GM18870 (cell line): Measurements from ENCODE around the gene TDRD12.
A peak's percentile ranks its signal among the peaks of the same experiment; 100 is the strongest.

Experiments used
- ATAC-seq: cut with Tn5 transposase; IDR thresholded peaks from one replicate; pipeline ENCODE4 v1.9.1; 2021; ENCODE audit warnings: moderate library complexity; ENCODE audit not compliant: unreplicated experiment

Gene TDRD12, protein sequence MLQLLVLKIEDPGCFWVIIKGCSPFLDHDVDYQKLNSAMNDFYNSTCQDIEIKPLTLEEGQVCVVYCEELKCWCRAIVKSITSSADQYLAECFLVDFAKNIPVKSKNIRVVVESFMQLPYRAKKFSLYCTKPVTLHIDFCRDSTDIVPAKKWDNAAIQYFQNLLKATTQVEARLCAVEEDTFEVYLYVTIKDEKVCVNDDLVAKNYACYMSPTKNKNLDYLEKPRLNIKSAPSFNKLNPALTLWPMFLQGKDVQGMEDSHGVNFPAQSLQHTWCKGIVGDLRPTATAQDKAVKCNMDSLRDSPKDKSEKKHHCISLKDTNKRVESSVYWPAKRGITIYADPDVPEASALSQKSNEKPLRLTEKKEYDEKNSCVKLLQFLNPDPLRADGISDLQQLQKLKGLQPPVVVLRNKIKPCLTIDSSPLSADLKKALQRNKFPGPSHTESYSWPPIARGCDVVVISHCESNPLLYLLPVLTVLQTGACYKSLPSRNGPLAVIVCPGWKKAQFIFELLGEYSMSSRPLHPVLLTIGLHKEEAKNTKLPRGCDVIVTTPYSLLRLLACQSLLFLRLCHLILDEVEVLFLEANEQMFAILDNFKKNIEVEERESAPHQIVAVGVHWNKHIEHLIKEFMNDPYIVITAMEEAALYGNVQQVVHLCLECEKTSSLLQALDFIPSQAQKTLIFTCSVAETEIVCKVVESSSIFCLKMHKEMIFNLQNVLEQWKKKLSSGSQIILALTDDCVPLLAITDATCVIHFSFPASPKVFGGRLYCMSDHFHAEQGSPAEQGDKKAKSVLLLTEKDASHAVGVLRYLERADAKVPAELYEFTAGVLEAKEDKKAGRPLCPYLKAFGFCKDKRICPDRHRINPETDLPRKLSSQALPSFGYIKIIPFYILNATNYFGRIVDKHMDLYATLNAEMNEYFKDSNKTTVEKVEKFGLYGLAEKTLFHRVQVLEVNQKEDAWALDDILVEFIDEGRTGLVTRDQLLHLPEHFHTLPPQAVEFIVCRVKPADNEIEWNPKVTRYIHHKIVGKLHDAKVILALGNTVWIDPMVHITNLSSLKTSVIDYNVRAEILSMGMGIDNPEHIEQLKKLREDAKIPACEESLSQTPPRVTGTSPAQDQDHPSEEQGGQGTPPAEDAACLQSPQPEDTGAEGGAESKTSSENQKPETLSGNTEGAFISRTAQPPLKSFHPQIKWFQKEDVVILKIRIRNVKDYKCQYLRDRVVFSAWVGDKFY (N-terminal part only)

DNA sequence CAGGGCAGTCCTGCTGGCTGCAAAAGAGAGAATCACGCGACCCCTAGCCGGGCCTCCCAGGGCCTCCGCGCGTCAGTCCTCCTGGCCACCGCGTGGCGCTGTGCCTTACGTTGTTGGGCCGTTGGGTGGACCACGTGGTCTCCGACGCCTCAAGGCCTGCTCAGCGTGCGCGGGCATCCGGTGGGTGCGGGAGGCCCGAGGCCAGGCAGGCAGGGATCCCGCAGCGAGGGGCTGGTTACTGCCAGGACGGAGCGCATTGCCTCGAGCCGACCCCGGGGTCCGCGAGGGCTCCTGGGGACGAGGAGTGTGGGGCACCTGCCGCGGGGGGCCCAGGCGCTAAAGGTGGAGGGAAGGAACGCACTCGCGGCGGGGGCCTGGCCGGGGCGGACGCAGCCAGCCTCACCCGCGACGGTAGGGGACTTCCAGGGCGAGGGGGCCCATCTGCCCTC lies at the start of gene TDRD12:
TDRD12 (plus strand) TSS at position 157 of the 449 bp plus-strand sequence. CDS start 306 bp downstream, outside the sequence.
- ATAC-seq = no peak

DNA sequence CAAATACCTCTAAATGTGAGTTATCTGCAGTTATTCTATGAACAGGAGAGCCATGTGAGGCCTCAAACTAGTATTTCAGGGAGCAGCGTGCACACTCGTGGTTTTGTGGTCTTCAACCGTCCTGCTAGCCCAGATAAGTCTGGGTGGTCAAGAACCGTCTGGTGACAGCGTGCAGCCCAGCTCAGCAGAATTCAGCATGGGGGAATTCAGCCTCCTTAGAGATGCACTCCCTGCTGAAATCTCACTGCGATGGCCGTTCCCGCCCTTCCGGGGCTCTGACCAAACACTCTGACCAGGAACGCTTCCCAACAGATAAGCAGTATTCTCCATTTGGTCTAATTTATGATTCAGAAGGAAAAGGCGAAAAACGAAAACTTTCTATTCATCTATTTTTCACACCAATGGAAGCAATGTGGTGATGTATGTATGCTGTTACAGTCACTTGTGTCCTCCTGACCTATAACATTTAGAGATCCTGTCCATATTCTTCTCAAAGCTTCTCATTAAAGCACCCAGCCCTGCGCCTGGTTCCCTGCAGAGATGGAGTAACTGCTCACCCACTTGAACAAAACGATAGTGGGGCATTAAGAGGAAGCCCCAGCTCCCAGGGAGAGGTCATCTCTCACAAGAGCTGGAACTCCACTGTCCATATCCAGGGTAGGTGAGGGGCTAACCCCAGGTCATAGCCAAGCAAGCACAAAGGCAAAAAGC lies 47.5 kb upstream of the TDRD12 start:
- ATAC-seq = no peak

DNA sequence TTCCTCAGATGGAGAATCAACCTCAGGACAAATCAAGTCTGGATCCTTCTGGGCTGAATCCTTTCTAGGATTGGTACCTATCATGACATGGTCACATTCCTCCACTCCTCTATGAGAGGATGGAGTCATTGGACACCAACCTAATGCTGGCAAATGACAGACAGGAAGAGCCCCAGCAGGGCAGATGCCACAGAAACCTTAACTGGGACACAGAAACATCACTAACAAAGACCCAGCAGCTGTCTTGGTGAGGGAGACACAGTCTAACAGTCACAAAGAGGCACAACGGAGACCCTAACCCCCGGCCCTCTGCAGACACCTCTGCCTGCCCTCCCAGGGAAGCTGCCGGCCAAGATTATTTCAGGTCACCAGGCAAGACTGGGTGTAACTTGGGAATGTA lies 46.7 kb upstream of the TDRD12 start:
- no peak for ATAC-seq

DNA sequence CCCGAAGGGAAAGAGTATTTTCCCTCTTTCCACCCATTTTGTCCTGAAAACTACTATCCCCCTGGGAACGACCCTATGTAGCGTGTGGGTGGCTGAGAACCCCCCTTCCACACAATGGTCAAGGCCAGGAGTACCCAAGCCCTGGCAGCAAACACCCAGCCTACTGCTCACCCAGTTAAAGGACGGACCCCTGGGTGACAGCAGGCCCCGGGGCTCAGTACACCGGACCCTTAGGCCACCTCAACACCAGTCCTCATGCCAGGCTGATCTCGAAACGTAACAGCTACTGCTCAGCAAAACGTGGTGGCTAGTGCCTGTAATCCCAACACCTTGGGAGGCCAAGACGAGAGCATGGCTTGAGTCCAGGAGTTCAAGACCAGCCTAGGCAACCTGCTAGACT lies 46.0 kb upstream of the TDRD12 start:
- no peak for ATAC-seq

DNA sequence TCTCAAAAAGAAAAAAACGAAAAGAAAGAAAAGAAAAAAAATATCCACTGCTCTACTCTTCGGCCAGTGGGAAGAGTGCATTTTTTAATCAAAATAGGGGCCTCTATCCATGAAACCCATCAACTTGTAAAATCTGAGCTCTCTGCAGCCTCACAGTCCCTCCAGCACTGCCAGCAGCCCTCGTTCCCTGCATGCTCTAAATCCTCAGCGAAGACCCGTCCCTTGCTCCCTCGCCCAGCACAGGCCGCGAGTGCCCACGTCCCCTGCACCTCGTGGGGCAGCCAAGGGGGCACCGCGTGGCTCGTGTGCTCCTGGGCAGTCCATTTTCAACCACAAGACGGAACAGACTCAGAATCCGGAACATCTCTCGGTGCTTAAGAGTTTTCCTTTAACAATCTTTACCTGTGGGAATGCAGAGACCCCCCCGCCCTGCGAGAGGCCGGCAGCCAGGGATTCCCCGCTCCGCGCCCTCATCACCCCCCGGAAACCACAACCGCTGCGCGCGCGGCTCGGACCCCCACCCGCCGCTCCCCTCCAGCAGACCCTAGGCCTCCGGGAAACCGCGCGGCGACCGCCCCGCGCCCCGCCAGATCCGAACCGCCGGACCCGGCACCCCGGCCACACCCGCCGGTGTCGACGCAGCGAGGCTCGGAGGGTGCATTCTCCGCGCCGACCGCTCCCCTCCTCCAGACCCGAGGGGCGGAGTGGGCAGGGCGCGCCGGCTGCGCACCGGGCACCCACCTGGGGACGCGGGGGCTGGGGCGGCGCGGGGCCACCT lies 45.2 kb upstream of the TDRD12 start:
- ATAC-seq = no peak

DNA sequence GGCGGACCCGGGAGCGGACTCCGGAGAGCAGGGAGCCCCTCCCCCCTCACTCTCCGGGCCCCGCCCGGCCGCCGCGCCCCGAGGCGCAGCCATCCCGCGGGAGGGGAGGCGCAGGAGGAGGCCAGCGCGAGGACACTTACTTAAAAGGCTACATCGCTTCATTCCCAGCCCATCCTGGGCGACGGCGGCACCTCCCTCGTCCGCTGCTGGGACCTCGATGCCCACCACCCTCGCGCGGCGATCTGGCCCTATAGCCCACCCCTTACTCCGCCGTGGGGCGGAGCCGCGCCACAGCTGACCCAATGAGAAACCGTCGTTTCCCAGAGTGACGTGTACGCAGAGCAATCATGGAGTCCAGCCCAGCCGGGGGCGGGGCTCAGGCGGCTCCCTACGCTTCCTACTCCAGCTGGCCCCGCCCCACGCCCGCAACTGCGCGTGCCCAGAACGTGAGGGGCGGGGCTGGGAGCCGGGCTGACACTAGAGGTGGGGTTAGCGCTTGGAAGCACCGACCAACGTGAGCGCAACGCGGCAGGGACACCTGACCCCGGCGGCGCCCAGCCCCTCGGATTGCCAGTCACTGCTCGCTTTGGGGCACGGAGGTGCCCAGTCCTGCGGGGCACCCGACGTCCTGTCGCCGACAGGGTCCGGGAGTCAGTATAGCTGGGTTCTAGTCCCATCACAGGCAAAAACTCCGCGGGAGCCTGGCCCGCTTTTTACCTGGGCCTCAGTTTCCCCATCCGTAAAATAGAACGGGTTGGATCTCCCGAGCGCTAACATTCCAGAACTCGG lies 44.4 kb upstream of the TDRD12 start, which contains the start of gene ANKRD27:
ANKRD27 (minus strand) TSS at position 250 of the 789 bp plus-strand sequence. CDS start 16,165 bp downstream, outside the sequence.
- peak; percentile 98 for ATAC-seq

DNA sequence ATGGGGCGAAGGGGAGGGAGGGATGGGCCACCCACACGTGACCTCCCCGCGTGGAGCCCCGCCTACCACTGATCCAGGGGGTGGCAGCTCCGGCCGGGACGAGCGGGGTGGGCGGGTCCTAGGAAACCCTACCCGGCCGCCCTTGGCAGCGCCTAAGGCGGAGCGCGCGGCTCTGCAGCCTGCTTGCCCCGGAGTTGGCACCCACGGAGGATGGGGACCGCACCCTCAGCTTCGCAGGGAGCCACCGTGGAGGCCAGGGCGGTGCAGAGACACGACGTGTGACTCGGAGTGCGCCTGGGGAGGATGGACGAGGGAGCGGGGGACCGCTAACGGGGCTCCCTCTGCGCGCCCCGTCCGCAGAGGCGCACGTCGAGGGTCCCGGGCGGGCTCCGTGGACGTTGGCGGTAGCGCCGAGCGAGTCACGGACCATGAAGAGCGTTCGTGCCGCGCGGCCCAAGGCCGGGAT lies 43.8 kb upstream of the TDRD12 start, which contains the start of gene RGS9BP:
RGS9BP (plus strand) TSS at position 129 of the 466 bp plus-strand sequence. CDS start 416 bp downstream, outside the sequence.
- no peak for ATAC-seq

DNA sequence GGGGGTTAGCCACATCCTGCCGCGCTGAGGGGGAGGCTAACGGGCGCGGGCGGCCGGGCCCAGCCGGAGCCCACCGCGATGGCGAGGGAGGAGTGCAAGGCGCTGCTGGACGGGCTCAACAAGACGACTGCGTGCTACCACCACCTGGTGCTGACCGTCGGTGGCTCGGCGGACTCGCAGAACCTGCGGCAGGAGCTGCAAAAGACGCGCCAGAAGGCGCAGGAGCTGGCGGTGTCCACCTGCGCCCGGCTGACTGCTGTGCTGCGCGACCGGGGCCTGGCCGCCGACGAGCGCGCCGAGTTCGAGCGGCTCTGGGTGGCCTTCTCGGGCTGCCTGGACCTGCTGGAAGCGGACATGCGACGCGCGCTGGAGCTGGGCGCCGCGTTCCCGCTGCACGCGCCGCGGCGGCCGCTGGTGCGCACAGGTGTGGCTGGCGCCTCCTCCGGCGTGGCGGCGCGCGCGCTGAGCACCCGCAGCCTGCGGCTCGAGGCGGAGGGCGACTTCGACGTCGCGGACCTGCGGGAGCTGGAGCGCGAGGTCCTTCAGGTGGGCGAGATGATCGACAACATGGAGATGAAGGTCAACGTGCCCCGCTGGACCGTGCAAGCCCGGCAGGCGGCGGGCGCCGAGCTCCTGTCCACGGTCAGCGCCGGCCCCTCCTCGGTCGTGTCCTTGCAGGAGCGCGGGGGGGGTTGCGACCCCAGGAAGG lies 43.2 kb upstream of the TDRD12 start:
- no peak for ATAC-seq

DNA sequence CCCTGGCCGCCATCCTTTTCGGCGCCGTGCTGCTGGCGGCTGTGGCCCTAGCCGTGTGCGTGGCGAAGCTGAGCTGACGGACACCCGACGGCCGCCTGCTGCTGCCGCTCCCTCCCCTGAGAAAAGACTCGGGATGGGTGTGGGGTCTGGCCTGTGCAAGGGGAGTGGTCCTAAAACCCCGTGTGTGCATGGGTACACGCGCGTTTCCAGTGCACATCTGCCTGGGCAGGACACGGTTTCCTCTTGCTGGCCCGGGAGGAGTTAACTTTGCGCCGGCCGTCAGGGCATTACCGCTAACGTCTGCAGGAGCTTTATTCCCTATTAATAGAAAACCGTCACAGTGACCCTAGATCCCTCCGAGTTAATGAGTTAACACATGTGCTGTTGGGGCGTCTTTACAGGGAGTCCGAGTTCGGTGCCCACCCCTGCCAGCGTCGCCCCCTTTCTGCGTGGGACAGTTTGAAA lies 42.6 kb upstream of the TDRD12 start:
- no peak for ATAC-seq

DNA sequence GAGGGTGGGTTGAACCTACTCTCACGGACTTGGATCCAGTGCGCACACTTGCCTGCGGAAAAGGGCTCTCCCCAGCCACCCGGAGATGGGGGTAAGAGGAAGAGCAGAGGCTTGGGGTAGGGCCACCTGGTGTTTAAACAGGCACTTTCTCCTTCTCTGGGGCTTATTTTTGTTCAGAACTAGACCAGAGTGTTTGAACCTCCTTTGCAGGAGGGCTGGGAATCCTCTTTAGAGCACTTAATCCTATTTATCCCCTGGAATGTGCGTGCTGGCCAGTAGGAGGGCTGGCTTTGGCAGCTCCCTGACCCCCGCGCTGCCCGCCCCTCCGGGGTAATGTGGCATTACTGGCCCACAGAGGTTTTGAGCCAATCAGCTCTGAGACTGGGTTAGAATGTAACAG lies 41.9 kb upstream of the TDRD12 start:
- ATAC-seq = no peak

DNA sequence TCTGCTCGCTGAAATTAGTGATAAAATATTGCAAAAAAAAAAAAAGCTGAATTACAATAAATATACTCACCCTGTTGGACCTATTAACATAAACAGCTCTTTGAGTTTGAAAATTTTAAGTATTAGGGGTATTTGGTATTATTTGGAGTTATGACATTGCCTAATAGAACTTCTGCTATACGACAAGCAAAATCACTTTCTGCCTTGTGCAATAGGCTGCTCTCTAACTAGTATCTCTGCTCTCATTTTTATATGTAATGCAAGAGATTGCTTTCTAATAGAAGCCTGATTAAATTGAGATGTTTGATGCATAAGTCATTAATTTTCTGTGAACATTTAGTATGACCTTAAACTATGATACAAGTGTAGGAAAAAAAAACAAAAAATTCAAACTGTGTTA lies 38.6 kb upstream of the TDRD12 start:
- no peak for ATAC-seq

DNA sequence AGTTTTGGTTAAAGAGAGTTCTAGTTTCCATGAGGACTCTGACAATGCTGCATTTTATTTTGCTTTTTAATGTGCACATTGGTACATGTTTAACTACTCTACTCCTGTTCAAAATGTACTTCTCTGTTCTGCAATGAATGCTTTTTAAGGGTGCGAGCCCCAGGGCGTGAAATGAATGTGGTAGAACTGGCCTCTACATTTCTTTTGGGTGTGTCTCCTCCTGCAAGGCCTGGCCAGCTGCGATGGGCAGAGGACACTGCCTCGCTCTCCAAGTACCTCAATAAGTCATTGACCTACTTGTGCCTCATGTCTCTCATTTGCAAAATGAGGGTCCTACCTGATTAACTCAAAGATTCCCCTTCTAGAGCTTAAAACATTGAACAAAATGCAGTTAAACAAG lies 37.2 kb upstream of the TDRD12 start:
- ATAC-seq = no peak

DNA sequence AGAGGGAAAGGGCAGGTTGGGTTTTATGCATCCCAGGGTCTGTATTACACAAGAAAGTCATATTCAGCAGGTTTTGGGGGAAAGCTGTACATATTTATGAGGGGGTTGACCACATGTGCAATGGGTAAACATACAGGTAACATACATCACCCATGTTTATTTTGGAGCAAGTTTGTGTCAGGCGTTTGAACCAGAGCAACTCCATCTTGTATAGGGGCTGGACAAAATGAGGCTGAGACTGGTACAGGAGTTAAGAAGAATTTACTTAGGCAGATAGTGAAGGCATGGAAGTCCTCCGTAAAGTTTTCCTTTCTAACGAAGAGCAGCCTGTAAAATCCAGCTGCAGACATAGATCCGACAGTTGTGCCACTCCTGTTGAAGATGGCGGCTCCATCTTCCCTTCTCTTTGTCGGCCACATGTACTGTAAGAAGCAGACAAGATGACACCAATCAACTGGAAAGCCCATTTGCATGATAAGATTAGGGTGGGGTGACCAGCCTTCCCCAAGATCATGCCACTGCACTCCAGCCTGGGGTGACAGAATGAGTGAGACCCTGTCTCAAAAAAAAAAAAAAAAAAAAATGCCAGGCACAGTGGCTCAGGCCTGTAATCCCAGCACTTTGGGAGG lies 32.6 kb upstream of the TDRD12 start:
- no peak for ATAC-seq

DNA sequence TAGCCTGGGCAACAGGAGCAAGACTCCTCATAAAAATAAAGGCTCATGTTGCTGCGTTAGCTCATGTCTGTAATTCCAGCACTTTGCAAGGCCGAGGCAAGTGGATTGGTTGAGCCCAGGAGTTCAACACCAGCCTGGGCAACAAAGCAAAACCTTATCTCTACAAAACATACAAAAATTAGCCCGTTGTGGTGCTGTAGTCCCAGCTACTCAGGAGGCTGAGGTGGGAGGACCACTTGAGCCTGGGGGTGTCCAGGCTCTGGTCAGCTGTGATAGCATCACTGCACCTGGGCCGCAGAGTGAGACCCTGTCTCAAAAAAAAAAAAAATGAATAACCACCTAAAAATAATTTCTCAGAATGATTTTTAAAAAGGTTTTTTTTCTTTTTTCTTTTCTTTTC lies 31.9 kb upstream of the TDRD12 start:
- no peak for ATAC-seq

DNA sequence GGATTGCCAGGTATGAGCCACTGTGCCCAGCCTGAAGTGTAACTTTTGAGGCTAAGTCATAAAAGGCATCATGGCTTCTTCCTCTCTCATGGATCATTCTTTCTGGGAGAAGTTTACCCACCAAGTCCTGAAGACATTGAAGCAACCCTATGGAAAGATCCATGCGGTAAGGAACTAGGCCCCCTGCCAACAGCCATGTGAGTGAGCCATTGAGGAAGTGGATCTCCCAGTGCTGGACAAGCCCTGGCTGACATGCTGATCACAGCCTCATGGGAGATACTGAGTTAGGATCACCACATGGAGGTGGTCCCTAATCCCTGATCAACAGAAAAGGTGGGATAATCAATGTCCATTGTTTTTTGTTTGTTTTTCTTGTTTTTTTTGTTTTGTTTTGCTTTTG lies 31.3 kb upstream of the TDRD12 start:
- no peak for ATAC-seq

DNA sequence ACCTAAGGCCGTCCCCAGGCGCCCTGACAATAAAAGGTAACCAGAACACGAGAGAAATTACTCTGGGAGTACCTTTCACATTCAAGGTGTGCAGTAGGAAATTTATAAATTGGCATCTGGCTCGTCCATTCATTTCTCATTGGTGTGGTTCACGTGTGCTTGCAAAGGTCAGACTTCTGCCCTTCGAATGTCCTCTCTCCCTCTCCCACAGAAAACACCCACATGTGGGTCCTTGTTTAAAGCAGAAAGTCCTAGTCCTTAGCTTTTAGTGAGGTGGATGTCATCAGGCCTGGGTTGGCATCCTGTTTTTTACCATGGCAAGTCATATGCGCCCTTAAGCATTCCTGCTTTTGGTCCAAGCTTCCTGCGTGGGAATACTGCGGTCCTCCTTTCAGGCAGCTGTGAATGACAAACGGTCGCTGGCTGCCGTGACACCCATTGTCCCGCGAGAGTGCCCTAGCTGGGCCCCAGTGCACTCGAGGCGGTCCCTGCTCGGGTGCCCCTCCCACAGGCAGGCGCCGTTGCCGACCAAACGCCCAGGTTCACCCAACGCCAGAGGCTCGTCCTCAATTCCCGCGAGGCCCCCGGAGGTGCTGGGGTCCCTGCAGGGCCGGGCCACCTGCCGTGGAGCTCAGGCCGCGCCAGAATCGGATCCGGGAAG lies 28.1 kb upstream of the TDRD12 start, which contains the start of gene NUDT19:
NUDT19 (plus strand) TSS at position 531 of the 661 bp plus-strand sequence. CDS start 140 bp downstream, outside the sequence.
- ATAC-seq = peak; percentile 70
